KMS-11 (cell line): ENCODE results near the gene RANBP17.

Experiments used
- H2AFZ ChIP-seq: fragments of 200-600 bp; sonication (generic); 2 replicates; pipeline ENCODE4 v1.6.1; 2016; ENCODE audit warnings: antibody characterized with exemption, mixed run types, low read depth
- H3K27ac ChIP-seq: fragments of 200-600 bp; sonication (generic); 2 replicates; pipeline ENCODE4 v1.6.1; 2016; ENCODE audit warnings: mild to moderate bottlenecking, mixed run types
- H3K27me3 ChIP-seq: fragments of 200-600 bp; sonication (generic); 2 replicates; pipeline ENCODE4 v1.6.1; 2017; ENCODE audit warnings: mild to moderate bottlenecking, low read depth, mixed run types, moderate library complexity; ENCODE audit not compliant: insufficient read depth
- H3K36me3 ChIP-seq: fragments of 200-600 bp; sonication (generic); 2 replicates; pipeline ENCODE4 v1.6.1; 2017; ENCODE audit warnings: mild to moderate bottlenecking, mixed run types; ENCODE audit not compliant: insufficient read depth
- H3K4me1 ChIP-seq: fragments of 200-600 bp; sonication (generic); 2 replicates; pipeline ENCODE4 v1.6.1; 2016; ENCODE audit warnings: mild to moderate bottlenecking, low read depth, mixed run types; ENCODE audit not compliant: poor library complexity, severe bottlenecking
- H3K4me2 ChIP-seq: fragments of 200-600 bp; sonication (generic); 2 replicates; pipeline ENCODE4 v1.7.0; 2016; ENCODE audit warnings: mild to moderate bottlenecking, mixed run types
- H3K4me3 ChIP-seq: fragments of 200-600 bp; sonication (generic); IDR thresholded peaks from 2 replicates; pipeline ENCODE4 v1.6.1; 2017; ENCODE audit warnings: low read depth, low read length, mixed read lengths; ENCODE audit not compliant: insufficient read depth
- H3K79me2 ChIP-seq: fragments of 200-600 bp; sonication (generic); 2 replicates; pipeline ENCODE4 v1.6.1; 2016; ENCODE audit warnings: low read depth, mixed run types; ENCODE audit not compliant: insufficient read depth
- H3K9ac ChIP-seq: fragments of 200-600 bp; sonication (generic); 2 replicates; pipeline ENCODE4 v1.6.1; 2016; ENCODE audit warnings: mild to moderate bottlenecking, mixed run types
- H4K20me1 ChIP-seq: fragments of 200-600 bp; sonication (generic); 2 replicates; pipeline ENCODE4 v1.6.1; 2016; ENCODE audit warnings: mild to moderate bottlenecking, mixed run types; ENCODE audit not compliant: insufficient read depth
- TF ChIP-seq, protein P1 (sequence below): fragments of 200-600 bp; sonication (generic); conservative IDR thresholded peaks from 2 replicates; pipeline ENCODE4 v1.6.1; 2017; ENCODE audit warnings: low read depth, mild to moderate bottlenecking, antibody characterized with exemption, low read length, moderate library complexity, mixed read lengths

The RANBP17 gene

DNA sequence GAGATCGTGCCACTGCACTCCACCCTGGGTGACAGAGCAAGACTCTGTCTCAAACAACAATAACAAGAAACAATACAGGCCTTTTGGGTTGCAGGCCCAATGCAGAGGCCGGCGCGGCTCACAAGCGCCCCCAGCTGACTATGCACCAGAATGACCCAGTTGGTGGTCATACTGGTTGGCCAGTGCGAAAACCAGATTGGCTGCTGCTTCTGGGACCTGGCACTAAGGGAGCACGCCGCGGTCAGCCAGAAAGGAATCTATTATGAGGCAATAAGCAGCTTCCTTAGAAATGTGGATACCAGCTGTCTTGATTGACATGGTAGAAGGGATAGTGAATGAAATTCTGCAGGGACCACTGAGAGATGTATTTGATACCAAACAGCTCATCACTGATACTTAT, 35.0 kb downstream of the RANBP17 start:
- no peak overlapping the region for H3K4me2 ChIP-seq
- H4K20me1 ChIP-seq: no peaks in the 10 kb centered on the region
- no peak overlapping the region for H3K27ac ChIP-seq
- H3K9ac ChIP-seq: no peak overlapping the region
- no peaks in the 10 kb centered on the region for H3K79me2 ChIP-seq
- TF ChIP-seq, protein P1, sequence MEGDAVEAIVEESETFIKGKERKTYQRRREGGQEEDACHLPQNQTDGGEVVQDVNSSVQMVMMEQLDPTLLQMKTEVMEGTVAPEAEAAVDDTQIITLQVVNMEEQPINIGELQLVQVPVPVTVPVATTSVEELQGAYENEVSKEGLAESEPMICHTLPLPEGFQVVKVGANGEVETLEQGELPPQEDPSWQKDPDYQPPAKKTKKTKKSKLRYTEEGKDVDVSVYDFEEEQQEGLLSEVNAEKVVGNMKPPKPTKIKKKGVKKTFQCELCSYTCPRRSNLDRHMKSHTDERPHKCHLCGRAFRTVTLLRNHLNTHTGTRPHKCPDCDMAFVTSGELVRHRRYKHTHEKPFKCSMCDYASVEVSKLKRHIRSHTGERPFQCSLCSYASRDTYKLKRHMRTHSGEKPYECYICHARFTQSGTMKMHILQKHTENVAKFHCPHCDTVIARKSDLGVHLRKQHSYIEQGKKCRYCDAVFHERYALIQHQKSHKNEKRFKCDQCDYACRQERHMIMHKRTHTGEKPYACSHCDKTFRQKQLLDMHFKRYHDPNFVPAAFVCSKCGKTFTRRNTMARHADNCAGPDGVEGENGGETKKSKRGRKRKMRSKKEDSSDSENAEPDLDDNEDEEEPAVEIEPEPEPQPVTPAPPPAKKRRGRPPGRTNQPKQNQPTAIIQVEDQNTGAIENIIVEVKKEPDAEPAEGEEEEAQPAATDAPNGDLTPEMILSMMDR: peak; percentile 47
- H3K36me3 ChIP-seq: no peaks in the 10 kb centered on the region
- no peak overlapping the region for H2AFZ ChIP-seq
- no peaks in the 10 kb centered on the region for H3K4me1 ChIP-seq
- H3K27me3 ChIP-seq: no peaks in the 10 kb centered on the region
- H3K4me3 ChIP-seq: no peak overlapping the region

GRCh38 chr5:170903075-170903474, 41.3 kb downstream of the RANBP17 start:
- no peak overlapping the region for H3K9ac ChIP-seq
- no peaks in the 10 kb centered on the region for H3K27me3 ChIP-seq

DNA sequence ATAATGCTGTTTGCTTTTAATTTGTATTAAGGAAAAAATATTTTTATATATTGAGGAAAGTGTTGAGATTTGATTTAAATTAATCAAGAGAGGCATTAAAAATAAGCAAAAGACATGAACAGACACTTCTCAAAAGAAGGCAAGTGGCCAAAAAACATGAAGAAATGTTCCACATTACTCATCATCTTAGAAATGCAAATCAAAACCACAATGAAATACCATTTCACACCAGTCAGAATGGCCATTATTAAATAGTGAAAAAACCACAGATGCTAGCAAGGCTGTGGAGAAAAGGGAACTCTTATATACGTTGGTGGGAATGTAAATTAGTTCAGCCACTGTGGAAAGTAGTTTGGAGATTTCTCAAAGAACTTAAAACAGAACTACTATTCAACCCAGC, 45.9 kb downstream of the RANBP17 start:
- Histone ChIP-seq H3K79me2 (no peaks in the 10 kb centered on the region), H4K20me1 (no peaks in the 10 kb centered on the region), H3K4me2 (no peak overlapping the region), H3K4me1 (no peaks in the 10 kb centered on the region), H3K36me3 (no peaks in the 10 kb centered on the region), H2AFZ (no peak overlapping the region), H3K4me3 (no peak overlapping the region), H3K27ac (no peak overlapping the region), H3K9ac (no peak overlapping the region), H3K27me3 (no peaks in the 10 kb centered on the region)
- TF ChIP-seq, protein P1: no peak

More at GRCh38 chr5:170903075-170903474, 41.3 kb downstream of the RANBP17 start:
- no peaks in the 10 kb centered on the region for H3K79me2 ChIP-seq
- no peak overlapping the region for H3K4me3 ChIP-seq
- no peaks in the 10 kb centered on the region for H3K4me1 ChIP-seq
- H2AFZ ChIP-seq: no peak overlapping the region
- no peak overlapping the region for H3K4me2 ChIP-seq
- no peaks in the 10 kb centered on the region for H3K36me3 ChIP-seq
- TF ChIP-seq, protein P1: no peak
- no peaks in the 10 kb centered on the region for H4K20me1 ChIP-seq
- H3K27ac ChIP-seq: no peak overlapping the region

DNA sequence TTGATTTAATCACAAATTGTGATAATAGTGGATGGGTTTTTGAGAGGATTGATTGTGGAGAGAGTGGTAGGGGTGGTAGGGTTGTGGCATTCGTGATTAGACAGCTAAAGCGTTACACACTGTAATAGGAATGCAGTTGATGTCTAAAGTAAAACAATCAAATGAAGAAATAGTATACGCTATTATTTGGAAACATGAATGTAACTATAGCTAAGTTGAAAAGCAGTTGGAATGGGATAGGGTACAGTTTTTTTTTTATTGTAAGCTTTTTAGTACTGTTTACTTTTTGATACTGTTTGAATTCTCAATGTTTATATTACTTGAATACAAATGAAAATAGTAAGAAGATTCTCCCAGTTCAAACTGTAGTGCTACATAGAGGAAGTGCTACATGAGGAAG, 51.8 kb downstream of the RANBP17 start:
- Histone ChIP-seq H3K27ac (no peak overlapping the region), H3K9ac (no peak overlapping the region)
- TF ChIP-seq, protein P1: no peak

More for the DNA sequence above, 51.8 kb downstream of the RANBP17 start:
- Histone ChIP-seq H2AFZ (no peak overlapping the region), H3K36me3 (no peaks in the 10 kb centered on the region), H3K4me1 (no peaks in the 10 kb centered on the region), H4K20me1 (no peaks in the 10 kb centered on the region), H3K27me3 (no peaks in the 10 kb centered on the region), H3K4me3 (no peak overlapping the region), H3K79me2 (no peaks in the 10 kb centered on the region), H3K4me2 (no peak overlapping the region)
